SKM-1 (cell line): ENCODE results near the gene TNFRSF19.

Experiments
- DNase-seq: peaks from one replicate; lab custom pipeline; 2025; ENCODE audit not compliant: unreplicated experiment; lab: John Stamatoyannopoulos, UW

The TNFRSF19 gene

DNA sequence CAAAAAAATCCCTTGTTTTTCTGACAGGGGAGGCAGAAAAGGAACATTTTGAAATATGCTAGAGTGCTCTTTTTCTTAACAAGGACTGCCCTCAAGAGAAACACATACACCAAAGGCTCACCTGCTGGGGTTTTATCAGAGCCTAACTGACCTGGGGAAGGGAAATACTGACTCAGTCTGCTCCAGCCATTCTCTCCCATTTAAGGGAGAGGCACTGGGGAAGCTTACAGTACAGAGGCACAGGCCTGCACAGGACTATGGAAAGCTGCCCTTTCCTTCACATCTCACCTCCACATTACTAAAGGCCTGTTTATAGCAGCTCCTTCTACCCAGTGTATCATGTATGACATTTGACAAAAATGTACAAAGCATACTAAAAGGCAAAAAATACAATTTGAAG is 30.3 kb downstream of the TNFRSF19 start:
- no peak for DNase-seq

DNA sequence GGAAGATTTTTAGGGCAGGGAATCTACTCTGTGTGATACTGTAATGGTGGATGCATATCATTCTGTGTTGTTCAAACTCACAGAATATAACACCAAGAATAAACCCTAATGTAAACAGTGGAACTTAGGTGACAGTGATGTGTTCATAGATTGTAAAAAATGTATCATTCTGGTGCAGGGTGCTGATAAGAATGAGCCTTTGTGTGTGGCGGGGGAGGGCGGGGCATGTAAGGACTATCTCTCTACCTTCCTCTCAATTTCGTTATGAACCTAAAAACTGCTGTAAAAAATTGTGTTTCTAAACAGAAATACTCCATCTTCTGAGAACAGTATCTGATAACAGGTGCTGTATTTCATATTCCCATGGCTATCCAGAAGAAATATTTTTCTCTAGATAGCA is 35.6 kb downstream of the TNFRSF19 start:
- no peak for DNase-seq

DNA sequence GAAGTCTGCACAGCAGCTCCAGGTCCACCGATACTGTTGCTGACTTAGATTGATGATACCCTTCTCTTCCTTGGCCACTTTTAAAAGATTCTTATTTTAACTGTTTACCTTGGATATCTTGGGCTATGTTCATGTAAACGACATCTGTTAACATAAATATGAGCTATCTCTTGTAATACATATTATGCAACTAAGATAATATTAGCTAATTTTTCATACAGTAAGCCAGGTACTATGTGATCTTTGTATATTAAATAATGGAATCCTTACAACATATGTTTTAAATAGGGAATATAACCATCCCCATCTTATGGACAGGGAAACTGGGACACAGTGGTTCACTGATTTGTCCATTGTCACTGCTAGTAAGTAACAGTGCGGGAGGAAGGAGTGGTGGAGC is 37.9 kb downstream of the TNFRSF19 start:
- no peak for DNase-seq

DNA sequence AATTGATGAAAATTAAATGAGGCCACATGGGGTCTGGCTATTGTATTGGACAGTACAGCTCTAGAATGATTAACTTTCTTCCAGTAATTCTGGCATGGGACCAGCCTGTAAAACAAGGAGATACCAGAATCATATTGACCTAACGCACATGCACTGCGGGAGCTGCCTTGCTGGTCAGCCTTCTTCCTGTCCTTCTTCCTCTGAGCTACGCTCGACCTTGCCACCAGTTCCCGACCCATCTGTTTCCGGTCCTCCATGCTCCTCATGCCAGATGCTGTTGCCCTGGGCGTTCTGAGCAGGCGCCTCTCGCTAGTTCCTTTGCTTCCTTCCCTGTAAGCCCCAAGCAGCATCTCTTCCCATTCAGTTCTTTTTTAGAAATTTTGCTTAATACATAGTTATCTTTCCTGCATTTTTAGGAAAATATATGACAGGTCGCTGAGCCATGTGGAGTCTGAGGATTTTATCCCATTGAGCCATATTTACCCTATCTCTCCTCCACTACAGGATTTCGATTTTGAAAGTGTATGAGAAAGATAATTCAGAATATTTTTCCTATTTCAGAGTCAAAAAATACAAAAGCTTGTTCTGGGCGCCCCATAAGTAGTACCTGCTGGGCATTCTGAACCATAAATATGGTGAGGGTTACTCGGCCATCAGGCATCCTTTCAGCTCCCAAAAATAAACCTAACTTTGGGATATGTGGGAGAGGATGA is 38.6 kb downstream of the TNFRSF19 start:
- no peak for DNase-seq

DNA sequence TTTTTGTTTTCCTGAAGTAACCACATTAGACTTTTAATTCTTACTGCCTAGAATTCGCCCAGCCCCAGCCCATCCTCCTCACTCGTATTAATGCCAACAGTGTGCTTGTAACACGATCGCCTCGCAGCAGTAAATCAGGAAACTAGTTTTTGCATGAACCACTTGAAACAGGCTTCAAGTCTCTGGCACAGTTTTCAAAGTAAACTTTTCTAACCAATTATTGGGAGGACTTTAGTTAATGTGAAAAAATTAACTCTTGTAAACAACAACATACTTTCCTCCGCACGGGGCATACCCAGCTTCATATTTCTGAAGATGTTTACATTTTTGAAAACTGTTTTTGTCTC is 39.2 kb downstream of the TNFRSF19 start:
- DNase-seq: no peak

DNA sequence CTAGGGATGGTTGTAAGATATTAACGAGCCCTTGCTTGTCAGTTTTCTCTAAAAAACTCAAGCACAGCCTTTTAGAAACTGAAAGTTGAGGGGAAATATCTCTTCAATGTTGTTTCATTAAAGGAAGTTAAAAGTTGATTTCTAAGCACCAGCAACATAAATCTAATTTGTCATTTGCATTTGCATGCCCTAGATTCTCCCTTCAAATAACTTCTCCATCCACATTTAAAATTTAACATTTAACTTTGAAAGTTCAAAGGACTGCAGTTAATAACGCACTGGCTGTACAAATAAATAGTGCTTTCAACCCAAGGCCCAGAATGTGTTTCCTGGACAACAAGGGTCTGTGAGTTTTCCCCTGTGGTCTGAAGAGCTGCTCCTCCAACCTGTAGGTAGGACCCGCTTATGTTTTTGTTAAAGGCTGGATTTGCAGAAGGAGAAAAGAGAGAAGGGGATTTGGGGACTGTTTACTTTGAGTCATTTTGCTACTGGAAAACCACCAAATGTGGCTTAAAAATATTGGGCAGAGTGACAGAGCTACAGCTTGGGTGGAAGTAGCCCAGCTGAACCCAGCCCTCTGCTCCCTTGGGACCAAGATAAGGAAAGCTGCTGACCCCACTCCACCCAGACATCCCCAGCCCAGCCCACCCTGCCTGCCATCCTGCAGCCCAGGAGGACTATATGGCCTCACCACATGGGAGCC is 39.8 kb downstream of the TNFRSF19 start:
- DNase-seq: no peak

DNA sequence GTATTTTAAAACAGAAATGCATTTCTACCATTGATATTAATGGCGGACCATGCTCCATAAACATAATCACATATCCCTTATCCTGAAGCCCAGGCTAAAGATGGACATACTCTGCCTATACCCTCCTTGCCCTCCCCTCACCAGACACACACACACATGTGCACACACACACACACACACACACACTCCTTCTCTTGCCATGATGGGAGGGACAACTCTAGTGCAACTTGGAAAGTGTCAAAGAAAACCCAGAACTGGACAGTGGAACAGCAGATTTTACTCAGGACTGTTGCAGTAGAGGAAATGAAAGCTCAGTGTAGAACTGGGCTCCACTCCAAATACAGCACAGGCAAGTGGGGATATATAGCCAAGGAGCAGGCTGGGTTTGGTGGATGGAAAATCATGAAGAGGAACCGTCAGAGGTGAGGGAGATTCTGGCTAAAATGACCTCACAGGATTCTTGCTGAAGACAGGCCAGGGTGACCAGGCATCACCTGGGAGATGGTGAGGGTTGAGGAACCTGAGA is 40.8 kb downstream of the TNFRSF19 start:
- DNase-seq: no peak

DNA sequence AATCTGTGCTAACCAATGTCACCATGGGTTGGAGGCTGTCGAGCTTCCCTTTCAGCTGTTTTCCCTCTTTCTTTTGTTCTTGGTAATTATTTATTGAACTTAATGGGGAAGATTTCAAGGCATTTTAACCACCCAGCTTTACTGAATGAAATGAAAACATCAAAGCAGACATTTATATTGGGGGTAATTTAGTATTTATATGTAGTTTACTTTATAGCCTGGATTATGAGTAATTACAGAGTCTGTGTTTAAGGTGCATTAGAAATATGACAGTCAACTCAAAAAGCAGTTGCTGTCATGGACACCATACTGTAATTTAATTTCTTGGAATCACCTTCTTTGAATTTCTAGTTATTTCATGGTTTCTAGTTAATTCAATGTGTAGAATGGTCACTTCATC is 42.0 kb downstream of the TNFRSF19 start:
- no peak for DNase-seq

DNA sequence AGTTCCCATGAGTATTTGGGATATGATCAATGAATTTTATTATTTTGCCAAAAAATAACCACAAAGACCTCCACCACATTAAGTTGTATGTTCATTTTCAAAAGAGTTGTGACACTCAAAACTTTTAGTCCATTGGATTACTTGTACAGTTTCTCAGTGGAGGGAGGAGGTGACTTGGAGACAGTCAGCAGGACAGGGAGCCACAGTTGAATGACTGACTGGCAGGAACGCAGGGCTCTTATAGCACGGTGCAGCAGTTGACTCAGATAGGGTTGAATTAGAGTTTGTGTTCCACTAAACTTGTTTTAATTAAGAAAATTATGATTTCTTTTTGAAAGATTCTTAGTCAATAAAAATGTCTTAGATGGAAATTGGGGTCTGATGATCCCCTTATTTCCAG is 42.5 kb downstream of the TNFRSF19 start:
- DNase-seq: no peak

DNA sequence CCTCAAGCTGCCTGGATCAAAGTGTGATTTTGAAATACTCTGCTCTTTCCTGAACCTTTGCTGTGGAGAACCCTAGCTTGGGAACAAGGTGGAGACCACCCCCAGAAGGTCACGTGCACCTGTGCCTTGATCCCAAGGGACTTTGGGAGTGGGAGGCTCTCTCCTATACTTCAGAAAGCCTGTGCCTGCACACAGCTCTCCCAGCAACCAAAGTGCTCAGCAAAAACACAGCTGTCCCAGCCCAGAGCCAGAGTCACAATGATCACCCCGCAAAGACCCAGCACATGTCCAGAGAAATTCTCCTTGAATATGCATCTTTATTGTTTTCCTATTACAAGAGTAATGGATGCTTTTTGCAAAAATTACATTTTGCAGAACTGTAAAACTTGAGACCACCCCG is 43.4 kb downstream of the TNFRSF19 start:
- DNase-seq: no peak

DNA sequence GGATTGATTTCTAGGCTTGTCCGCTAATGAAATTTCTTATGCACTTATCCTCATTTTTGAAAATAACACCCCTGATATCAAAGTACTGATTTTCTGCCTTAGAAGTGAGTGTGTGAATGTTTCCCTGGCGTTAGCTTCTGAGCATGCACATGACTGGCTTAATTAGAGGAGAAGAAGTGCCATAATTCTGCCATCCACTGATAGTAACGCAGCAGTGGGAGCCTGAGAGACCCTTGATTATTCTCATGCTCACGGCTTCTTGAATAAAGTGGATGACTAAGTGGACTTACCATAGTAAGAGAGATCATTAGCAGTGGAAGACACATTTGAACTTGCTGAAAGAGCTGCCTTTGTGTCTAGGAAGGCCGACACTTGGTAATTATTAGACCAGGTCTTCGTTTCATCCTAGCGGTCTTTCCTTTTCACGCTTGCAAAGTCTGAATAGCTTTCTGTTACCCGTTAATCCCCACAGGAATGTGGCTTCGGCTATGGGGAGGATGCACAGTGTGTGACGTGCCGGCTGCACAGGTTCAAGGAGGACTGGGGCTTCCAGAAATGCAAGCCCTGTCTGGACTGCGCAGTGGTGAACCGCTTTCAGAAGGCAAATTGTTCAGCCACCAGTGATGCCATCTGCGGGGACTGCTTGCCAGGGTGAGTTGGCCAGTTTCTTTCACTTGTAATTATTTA is 45.3 kb downstream of the TNFRSF19 start:
- no peak for DNase-seq

DNA sequence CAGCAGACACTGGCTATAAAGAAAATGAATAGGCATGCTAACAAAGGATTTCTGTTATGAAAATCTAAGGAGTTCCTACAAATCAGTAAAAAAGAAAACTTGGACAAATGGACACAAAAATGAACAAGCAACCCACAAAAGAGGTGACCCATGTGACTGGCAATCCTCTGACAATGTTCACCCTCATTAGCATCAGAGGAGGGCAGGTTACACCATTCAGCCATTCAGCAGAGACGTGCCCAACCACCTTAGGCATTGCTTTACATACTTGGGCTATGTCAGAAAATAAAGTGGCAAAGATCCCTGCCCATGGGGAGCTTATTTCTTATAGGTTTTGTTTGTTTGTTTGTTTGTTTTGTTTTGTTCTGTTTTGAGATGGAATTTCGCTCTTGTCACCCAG is 46.0 kb downstream of the TNFRSF19 start:
- DNase-seq: no peak

DNA sequence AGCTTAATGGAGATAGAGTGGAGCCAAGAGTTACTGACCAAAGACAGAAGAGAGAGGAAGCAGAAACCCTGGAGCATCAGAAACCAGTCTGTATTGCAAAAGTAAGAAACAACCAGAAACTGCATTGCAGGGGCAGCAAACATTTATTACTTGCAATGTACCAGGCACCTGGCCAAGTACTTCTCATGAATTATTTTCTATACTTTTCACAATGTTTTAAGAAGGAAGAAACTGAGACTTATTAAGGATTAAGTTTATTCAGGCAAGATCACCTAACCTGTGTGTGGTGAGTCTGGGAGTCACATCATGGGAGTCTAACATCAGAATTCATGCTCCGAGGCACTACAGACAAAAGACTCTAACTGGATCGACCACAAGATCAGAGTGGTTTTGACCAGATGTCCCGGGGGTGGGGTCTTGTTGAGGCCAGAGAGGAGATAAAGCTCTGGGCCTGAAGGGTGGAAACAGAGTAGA is 47.4 kb downstream of the TNFRSF19 start:
- no peak for DNase-seq

DNA sequence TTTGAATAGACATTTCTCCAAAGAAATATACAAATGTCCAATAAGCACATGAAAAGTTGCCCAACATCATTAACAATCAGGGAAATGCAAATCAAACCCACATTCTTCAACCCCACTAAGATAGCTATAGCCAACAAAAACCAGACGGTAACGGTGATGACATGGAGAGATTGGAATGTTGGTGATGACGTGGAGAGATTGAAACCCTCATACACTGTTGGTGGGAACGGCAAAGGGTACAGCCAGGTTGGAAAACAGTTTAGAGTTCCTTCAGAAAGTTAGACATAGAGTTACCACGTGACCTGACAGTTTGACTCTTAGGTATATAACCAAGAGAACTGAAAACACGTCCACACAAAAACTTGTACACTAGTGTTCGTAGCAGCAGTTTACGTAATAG is 48.1 kb downstream of the TNFRSF19 start:
- DNase-seq: no peak

DNA sequence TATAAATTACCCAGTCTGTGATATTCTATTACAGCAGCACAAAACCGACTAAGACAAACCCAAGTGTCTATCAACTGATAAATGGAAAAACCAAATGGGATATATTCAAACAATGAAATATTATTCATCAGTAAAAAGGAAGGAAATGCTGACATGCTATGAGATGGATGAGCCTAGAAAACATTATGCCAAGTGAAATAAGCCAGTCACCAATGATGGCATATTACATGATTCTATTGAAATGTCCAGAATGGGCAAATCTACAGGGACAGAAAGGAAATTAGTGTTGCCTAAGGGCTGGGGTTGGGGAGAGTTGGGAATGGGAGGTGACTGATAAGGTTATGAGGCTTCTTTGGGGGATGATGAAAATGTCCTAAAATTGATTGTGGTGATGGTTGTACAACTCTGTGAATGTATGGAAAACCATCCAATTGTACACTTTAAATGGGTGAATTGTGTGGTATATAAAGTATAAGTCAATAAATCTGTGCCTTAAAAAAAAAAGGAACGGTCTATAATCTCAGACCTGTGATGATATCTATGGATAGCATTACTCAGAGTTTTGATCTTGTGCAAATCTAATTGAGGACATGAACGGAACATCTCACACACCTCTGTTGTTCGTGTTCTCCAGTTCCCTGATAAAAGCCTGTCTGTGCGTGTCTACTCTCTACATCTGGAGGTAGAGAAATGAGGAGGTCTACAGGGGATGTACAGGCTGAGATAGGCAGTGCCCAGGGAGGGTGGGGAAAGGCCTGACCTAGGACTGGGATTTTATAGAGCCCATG is 49.0 kb downstream of the TNFRSF19 start:
- no peak for DNase-seq

DNA sequence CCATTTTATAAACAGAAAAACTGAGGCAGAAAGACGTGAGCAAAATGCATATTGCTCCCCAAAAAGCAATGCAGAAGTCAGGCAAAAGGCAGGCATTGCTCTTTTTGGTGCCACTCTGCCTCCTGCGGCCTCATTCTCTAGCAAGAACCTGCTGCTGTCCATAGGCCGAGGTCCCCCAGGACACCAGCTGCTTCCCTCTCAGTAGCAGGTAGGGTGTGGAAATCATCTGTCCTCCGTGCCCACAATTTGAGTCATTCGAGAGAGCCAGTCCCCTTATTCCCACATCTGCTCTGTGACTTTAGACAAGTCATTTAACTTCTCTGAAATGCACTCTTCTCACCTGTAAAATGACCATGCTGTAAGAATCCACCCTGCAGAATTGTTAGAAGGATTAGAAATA is 50.0 kb downstream of the TNFRSF19 start:
- DNase-seq: no peak

DNA sequence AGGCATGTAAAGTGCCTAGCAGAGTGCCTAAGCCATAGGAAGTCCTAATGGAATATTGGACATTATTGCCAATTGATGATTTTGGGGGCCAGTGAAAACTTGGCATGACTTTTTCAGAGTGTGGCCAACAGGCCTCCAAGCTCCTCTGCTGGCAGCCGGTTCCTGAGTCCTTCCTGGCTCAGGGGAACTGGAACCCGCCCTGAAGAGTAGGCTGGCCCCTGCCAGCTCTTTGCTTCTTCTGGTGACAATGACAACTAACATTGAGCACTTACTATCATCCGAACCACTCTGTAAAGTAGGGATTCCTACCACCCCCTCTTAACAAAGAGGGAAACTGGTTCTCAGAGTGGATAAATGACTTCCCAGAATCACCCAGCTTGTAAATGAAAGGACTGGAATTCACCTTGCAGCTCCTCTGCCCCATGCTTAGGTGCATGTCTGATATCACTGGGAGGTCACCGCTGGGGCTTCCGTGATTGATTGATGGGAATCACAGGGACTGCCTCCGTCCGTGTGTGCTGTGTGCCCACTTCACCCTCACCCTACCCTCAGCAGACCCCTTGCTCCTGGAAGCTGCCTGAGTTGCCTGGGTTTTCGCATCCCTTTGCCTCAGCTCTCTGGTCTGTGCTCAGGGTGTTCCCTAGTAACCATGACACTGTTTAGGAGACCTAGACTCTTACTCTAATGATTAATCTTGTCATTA is 50.6 kb downstream of the TNFRSF19 start:
- DNase-seq: no peak

DNA sequence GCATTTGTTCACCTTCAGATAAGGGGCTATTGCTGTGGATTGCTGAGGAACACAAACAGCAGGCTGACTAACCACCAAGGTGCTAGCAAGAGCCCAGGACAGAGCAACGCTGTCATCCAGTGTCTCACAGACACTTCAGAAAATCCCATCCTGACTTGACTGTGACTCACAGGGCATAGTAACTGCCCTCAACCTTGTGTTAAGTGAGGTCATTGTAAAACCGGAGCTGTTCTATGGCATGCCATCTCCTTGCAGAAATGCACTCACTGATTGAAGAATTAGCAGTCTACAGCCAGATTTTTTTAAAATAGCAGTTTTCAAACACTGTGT is 51.1 kb downstream of the TNFRSF19 start:
- DNase-seq: no peak

DNA sequence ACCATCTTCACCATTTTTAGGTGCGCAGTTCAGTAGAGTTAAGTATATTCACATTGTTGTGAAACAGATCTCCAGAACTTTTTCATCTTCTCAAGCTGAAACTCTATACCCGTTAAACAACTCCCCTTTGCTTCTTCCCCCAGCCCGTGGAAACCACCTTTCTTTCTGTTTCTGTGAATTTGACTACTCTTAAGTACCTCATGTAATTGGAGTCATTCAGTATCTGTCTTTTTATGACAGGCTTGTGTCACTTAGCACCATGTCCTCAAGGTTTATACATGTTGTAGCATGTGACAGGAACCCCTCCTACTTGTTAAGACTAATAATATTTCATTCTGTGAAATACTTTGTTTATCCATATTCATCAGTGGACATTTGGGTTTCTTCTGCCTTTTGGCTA is 52.8 kb downstream of the TNFRSF19 start:
- DNase-seq: no peak

DNA sequence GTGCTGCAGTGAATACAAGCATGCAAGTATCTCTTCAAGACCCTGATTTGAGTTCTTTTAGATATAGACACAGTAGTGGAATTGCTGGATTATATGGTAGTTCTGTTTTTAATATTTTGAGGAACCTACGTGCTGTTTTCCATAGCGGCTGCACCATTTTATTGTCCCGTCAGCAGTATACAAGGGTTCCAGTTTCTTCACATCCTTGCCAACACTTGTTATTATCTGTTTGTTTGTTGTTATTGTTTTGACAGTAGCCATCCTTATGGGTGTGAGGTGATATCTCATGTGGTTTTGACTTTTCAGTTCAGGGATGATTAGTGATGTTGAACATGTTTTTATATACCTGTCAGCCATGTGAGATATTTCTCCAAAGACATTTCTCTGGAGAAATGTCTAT is 53.2 kb downstream of the TNFRSF19 start:
- no peak for DNase-seq

DNA sequence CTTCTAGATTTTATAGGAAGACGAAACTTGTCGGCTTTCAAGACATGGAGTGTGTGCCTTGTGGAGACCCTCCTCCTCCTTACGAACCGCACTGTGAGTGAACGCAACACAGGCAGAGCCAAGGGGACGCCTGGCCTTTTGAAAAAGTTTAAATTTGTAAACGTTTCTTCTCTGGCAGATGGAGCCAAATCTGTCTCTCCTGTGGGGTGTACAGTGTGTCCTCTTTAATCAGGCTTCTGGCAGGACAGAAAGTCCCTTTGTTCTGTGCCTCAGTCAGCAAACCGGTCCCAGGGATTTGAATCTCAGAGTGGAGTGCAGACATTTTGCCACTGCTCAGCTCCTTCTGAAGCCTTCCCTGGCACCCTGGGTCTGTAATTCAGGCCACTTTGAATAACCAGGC is 56.5 kb downstream of the TNFRSF19 start:
- no peak for DNase-seq
